CD4-positive, CD25-positive, alpha-beta regulatory T cell (primary cell): ENCODE measurements around the gene CAMKMT. TPM values are rescaled to one million over a fixed set of nuclear protein-coding genes. Genes with fewer than 3 reads are reported as not detected.

Experiments
- ATAC-seq, 2 donors: fragments of 150-1000 bp; cut with Tn5 transposase; one replicate each; pipeline ENCODE4 v1.10.0; 2021; ENCODE audit warnings: low read depth in 2 of 2, moderate number of reproducible peaks in 2 of 2, moderate library complexity in 1 of 2
- DNase-seq, 3 donors: peaks; one replicate each; pipeline versions ENCODE4 v3.0.0 to v3.0.0-alpha.2; 2012 to 2022; ENCODE audit warnings: mixed read lengths in 1 of 3
- H3K27ac ChIP-seq: one replicate; pipeline ENCODE4 v1.7.0; 2013; ENCODE audit warnings: mild to moderate bottlenecking, low read length; ENCODE audit not compliant: insufficient read depth, poor library complexity, severe bottlenecking
- H3K27me3 ChIP-seq: one replicate; pipeline ENCODE4 v1.7.0; 2013; ENCODE audit warnings: low read length; ENCODE audit not compliant: control insufficient read depth, insufficient read depth
- H3K36me3 ChIP-seq: one replicate; pipeline ENCODE4 v1.7.0; 2013; ENCODE audit warnings: mild to moderate bottlenecking, low read length, moderate library complexity; ENCODE audit not compliant: control insufficient read depth, insufficient read depth
- H3K4me1 ChIP-seq: 2 replicates; pipeline ENCODE4 v1.7.0; 2013; ENCODE audit warnings: mild to moderate bottlenecking, low read length; ENCODE audit not compliant: insufficient read depth, control insufficient read depth, poor library complexity, severe bottlenecking
- H3K4me3 ChIP-seq: one replicate; pipeline ENCODE4 v1.7.0; 2013; ENCODE audit warnings: low read depth, mild to moderate bottlenecking, low read length, moderate library complexity
- H3K9me3 ChIP-seq, 2 experiments: 1 replicate in 1 of 2; 2 replicates in 1 of 2; pipeline ENCODE4 v1.7.0; 2013; ENCODE audit warnings: low read length in 2 of 2, mild to moderate bottlenecking in 1 of 2, moderate library complexity in 1 of 2; ENCODE audit not compliant: control insufficient read depth in 2 of 2
- H3K27ac Mint-ChIP-seq, 3 donors: one replicate each; pipeline ENCODE4 v1.8.0; 2020 to 2022; ENCODE audit warnings: mild to moderate bottlenecking in 3 of 3, mixed read lengths in 3 of 3, moderate library complexity in 2 of 3
- H3K27me3 Mint-ChIP-seq: one replicate; pipeline ENCODE4 v1.8.0; 2022; ENCODE audit warnings: mild to moderate bottlenecking, mixed read lengths
- H3K36me3 Mint-ChIP-seq: one replicate; pipeline ENCODE4 v1.8.0; 2020; ENCODE audit warnings: mixed read lengths
- H3K4me1 Mint-ChIP-seq, 4 donors: one replicate each; pipeline ENCODE4 v1.8.0; 2020 to 2022; ENCODE audit warnings: mixed read lengths in 4 of 4, mild to moderate bottlenecking in 1 of 4
- H3K4me3 Mint-ChIP-seq, 4 donors: one replicate each; pipeline ENCODE4 v1.8.0; 2020 to 2022; ENCODE audit warnings: mild to moderate bottlenecking in 4 of 4, mixed read lengths in 4 of 4, moderate library complexity in 3 of 4
- H3K9me3 Mint-ChIP-seq, 7 donors: one replicate each; pipeline ENCODE4 v1.8.0; 2020 to 2022; ENCODE audit warnings: mixed read lengths in 7 of 7, mild to moderate bottlenecking in 3 of 7, moderate library complexity in 2 of 7
- polyA plus RNA-seq, 4 donors: library from polyadenylated mRNA; unstranded; fragments of 300-500 nt; fragmentation: Illumina TruSeq; gene quantifications; one replicate each; pipeline ENCODE4 v1.2.3, GENCODE V29; 2021
- total RNA-seq: library from RNA; stranded (reverse); gene quantifications from one replicate; pipeline ENCODE4 v1.2.3, GENCODE V29; 2022

The CAMKMT gene
- total and polyA plus RNA-seq, 5 donors from 2014 or later = 17.6 to 27.6 (median 19.5) TPM

DNA sequence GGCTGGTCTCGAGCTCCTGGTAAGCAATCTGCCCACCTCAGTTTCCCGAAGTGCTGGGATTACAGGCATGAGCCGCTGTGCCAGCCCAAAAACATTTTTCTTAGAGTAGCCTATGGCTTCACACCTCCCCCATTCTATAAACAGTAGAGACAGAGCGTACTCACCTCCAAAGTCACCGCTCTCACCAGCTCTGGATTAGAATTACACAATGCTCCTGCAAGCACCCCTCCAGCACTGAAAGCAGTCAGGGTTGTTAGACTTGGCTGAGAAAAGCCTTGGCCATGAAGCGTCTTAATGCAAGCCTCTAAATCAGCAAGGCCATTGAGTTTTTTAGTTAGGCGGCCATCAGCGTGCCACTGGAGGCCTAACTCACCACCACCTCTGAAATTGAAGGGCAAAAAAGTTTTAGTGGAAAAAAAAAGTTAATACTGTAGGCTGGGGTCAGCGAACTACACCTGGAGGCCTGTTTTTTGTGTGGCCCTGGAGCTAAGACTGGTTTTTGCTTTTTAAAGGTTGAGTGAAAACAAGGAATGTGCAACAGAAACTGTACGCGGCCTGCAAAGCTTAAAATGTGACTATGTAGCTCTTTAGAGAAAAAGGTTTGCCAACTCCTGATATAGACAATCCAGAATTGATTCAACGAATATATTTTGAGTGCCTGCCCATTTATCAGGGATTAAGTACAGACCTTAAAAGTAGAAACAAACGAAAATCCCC is 35.0 kb upstream of the CAMKMT start:
- no peak overlapping the region for H3K4me3 Mint-ChIP-seq
- H3K27ac Mint-ChIP-seq = no peak overlapping the region
- Histone ChIP-seq H3K27me3 (no peaks in the 10 kb centered on the region), H3K36me3 (peaks cover 71% of the 10 kb centered on the region), H3K4me1 (no peaks in the 10 kb centered on the region), H3K4me3 (no peak overlapping the region), H3K27ac (no peak overlapping the region), H3K9me3 (no peaks in the 10 kb centered on the region)
- H3K36me3 Mint-ChIP-seq = peaks cover 47% of the 10 kb centered on the region
- H3K9me3 Mint-ChIP-seq = no peaks in the 10 kb centered on the region
- ATAC-seq (no peak), DNase-seq (no peak)
- H3K27me3 Mint-ChIP-seq = no peaks in the 10 kb centered on the region
- peaks cover 0 to 5% (median 3%) of the 10 kb centered on the region in 4 donors for H3K4me1 Mint-ChIP-seq

- Histone ChIP-seq H3K36me3 (peaks cover 69% of the 10 kb centered on the region), H3K4me3 (no peak overlapping the region), H3K4me1 (no peaks in the 10 kb centered on the region), H3K9me3 (no peaks in the 10 kb centered on the region), H3K27ac (no peak overlapping the region), H3K27me3 (no peaks in the 10 kb centered on the region)
- no peak for ATAC-seq
- Mint-ChIP-seq H3K27ac (no peak overlapping the region), H3K36me3 (peaks cover 40% of the 10 kb centered on the region), H3K27me3 (no peaks in the 10 kb centered on the region), H3K4me1 (peaks cover 0 to 5% (median 4%) of the 10 kb centered on the region in 4 donors), H3K9me3 (no peaks in the 10 kb centered on the region), H3K4me3 (no peak overlapping the region)
- DNase-seq = no peak
Measured at GRCh38 chr2:44328750-44329149, 33.0 kb upstream of the CAMKMT start.

DNA sequence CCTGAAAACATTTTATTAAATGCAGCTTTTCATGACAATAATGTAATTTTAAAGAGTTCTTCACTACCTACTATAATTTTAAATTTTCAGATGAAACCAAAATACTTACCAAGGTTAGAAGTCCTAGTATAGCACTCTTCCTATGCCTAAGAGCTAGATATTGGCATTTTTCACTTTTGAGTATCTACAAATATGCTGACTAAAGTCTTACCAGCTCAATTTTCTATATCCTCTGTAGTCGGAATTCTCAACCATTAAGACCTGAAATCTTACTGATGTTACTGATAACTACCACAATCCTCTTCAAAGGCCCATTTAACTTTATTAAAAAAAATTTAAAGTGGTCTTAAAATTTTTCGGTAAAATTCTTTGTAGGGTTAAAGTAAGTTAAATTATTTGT is 32.4 kb upstream of the CAMKMT start:
- Histone ChIP-seq H3K9me3 (no peaks in the 10 kb centered on the region), H3K27me3 (no peaks in the 10 kb centered on the region), H3K4me1 (no peaks in the 10 kb centered on the region), H3K36me3 (peaks cover 71% of the 10 kb centered on the region), H3K4me3 (no peak overlapping the region), H3K27ac (no peak overlapping the region)
- peak overlapping the region in 1 of 3 donors; percentile 67 for H3K27ac Mint-ChIP-seq
- H3K4me1 Mint-ChIP-seq = peaks cover 0 to 9% (median 4%) of the 10 kb centered on the region in 4 donors
- peaks cover 40% of the 10 kb centered on the region for H3K36me3 Mint-ChIP-seq
- ATAC-seq = no peak
- DNase-seq = no peak
- no peaks in the 10 kb centered on the region for H3K9me3 Mint-ChIP-seq
- H3K27me3 Mint-ChIP-seq = no peaks in the 10 kb centered on the region
- no peak overlapping the region for H3K4me3 Mint-ChIP-seq

- Histone ChIP-seq H3K27ac (no peak overlapping the region), H3K9me3 (no peaks in the 10 kb centered on the region), H3K36me3 (peaks cover 65% of the 10 kb centered on the region), H3K4me1 (no peaks in the 10 kb centered on the region), H3K4me3 (no peak overlapping the region), H3K27me3 (no peaks in the 10 kb centered on the region)
- ATAC-seq (no peak), DNase-seq (no peak)
- Mint-ChIP-seq H3K27ac (peak overlapping the region in 2 of 3 donors; percentile 3 to 68), H3K4me3 (no peak overlapping the region), H3K9me3 (peaks cover 0 to 2% (median 0%) of the 10 kb centered on the region in 7 donors), H3K27me3 (no peaks in the 10 kb centered on the region), H3K4me1 (peaks cover 6 to 15% (median 11%) of the 10 kb centered on the region in 4 donors), H3K36me3 (peaks cover 40% of the 10 kb centered on the region)
Measured at GRCh38 chr2:44330801-44331200, 30.9 kb upstream of the CAMKMT start.

GRCh38 chr2:44333994-44334393 is 27.8 kb upstream of the CAMKMT start:
- no peak overlapping the region for H3K27ac ChIP-seq
- ATAC-seq (no peak), DNase-seq (no peak)
- no peaks in the 10 kb centered on the region for H3K9me3 ChIP-seq
- H3K27ac Mint-ChIP-seq = no peak overlapping the region
- no peaks in the 10 kb centered on the region for H3K27me3 ChIP-seq
- no peak overlapping the region for H3K4me3 Mint-ChIP-seq
- H3K36me3 Mint-ChIP-seq = peaks cover 56% of the 10 kb centered on the region
- H3K36me3 ChIP-seq = peaks cover 72% of the 10 kb centered on the region
- peaks cover 0 to 5% (median 2%) of the 10 kb centered on the region in 7 donors for H3K9me3 Mint-ChIP-seq
- H3K27me3 Mint-ChIP-seq = no peaks in the 10 kb centered on the region
- no peak overlapping the region for H3K4me3 ChIP-seq
- peaks cover 18 to 32% (median 24%) of the 10 kb centered on the region in 4 donors for H3K4me1 Mint-ChIP-seq
- H3K4me1 ChIP-seq = no peaks in the 10 kb centered on the region

DNA sequence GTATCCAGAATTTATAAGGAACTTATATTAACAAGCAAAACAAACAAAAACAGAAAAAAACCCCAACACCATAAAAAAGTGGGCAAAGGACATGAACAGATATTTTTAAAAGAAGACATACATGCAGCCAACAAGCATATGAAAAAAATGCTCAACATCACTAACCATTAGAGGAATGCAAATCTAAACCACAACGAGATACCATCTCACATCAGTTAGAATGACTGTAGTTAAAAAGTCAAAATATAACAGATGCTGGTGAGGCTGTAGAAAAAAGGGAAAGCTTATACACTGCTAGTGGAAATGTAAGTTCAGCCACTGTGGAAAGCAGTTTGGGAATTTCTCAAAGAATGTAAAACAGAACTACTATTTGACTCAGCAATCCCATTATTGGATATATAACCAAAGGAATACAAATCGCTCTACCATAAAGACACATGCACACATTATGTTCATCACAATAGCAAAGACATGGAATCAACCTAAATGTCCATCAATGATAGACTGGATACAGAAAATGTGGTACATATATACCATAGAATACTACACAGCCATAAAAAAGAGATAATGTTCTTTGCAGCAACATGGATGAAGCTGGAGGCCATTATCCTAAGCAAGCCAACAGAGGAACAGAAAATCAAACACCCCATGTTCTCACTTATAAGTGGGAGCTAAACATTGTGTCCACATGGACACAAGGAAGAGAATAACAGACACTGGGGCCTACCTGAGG is 25.8 kb upstream of the CAMKMT start:
- Histone ChIP-seq H3K4me3 (no peak overlapping the region), H3K36me3 (peaks cover 70% of the 10 kb centered on the region), H3K27me3 (no peaks in the 10 kb centered on the region), H3K9me3 (no peaks in the 10 kb centered on the region), H3K4me1 (no peaks in the 10 kb centered on the region), H3K27ac (no peak overlapping the region)
- H3K27me3 Mint-ChIP-seq = no peaks in the 10 kb centered on the region
- no peak overlapping the region for H3K27ac Mint-ChIP-seq
- no peak overlapping the region for H3K4me3 Mint-ChIP-seq
- H3K4me1 Mint-ChIP-seq = peaks cover 15 to 32% (median 23%) of the 10 kb centered on the region in 4 donors
- peaks cover 56% of the 10 kb centered on the region for H3K36me3 Mint-ChIP-seq
- DNase-seq (no peak), ATAC-seq (no peak)
- H3K9me3 Mint-ChIP-seq = peaks cover 0 to 5% (median 2%) of the 10 kb centered on the region in 7 donors

DNA sequence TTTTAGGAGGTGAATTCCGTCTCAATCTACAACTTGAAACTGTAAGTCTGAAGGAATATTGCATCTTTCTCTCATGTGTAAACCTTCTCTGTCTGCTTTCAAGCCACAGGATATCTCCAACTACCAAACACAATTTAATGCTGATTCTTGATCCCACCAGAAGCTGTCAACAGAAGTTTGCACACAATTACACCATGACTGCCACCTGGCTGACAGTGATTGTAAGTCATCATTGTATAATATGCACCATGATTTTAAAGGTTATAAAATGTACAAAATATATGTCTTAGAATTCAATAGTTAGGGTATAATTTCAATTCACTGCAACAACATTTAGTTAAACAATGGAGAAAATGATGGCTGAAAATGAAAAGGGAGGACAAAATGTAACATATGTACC is 18.9 kb upstream of the CAMKMT start:
- Mint-ChIP-seq H3K36me3 (peaks cover 36% of the 10 kb centered on the region), H3K27me3 (no peaks in the 10 kb centered on the region), H3K27ac (no peak overlapping the region), H3K9me3 (peaks cover 0 to 1% (median 0%) of the 10 kb centered on the region in 7 donors), H3K4me1 (peaks cover under 1 to 12% (median 6%) of the 10 kb centered on the region in 4 donors), H3K4me3 (no peak overlapping the region)
- peaks cover 62% of the 10 kb centered on the region for H3K36me3 ChIP-seq
- H3K4me1 ChIP-seq = no peaks in the 10 kb centered on the region
- no peak overlapping the region for H3K27ac ChIP-seq
- DNase-seq = peak in 2 of 3 donors; percentile 39 to 60
- no peak overlapping the region for H3K4me3 ChIP-seq
- no peaks in the 10 kb centered on the region for H3K9me3 ChIP-seq
- peak in 1 of 2 donors; percentile 44 for ATAC-seq
- no peaks in the 10 kb centered on the region for H3K27me3 ChIP-seq
